Neural cell (in vitro differentiated cells): ENCODE measurements around the gene GOLGA5. TPM values are rescaled to one million over a fixed set of nuclear protein-coding genes. Genes with fewer than 3 reads are reported as not detected.

Experiments
- H2AFZ ChIP-seq: fragments of 200-600, 300-800 bp; sonication (generic), shearing (Covaris generic); 2 replicates; pipeline ENCODE4 v1.6.0; 2014; ENCODE audit warnings: low read depth, mild to moderate bottlenecking, antibody characterized with exemption, low read length, moderate library complexity
- H3F3A ChIP-seq: fragments of 200-600 bp; shearing (Covaris generic); 2 replicates; pipeline ENCODE4 v1.6.1; 2016; ENCODE audit warnings: mild to moderate bottlenecking, moderate library complexity, mixed read lengths, antibody characterized with exemption, low read length; ENCODE audit not compliant: insufficient read depth, poor library complexity, severe bottlenecking
- H3K27ac ChIP-seq: fragments of 200-600, 300-800 bp; sonication (generic), shearing (Covaris generic); 2 replicates; pipeline ENCODE4 v1.5.1; 2014; ENCODE audit warnings: mild to moderate bottlenecking, low read length, moderate library complexity
- H3K27me3 ChIP-seq: fragments of 300-800, 200-600 bp; sonication (generic), shearing (Covaris generic); 2 replicates; pipeline ENCODE4 v1.6.0; 2014; ENCODE audit warnings: mild to moderate bottlenecking, low read depth, low read length, moderate library complexity; ENCODE audit not compliant: insufficient read depth
- H3K36me3 ChIP-seq: fragments of 300-800, 200-600 bp; sonication (generic), shearing (Covaris generic); 2 replicates; pipeline ENCODE4 v1.5.1; 2014; ENCODE audit warnings: mild to moderate bottlenecking, antibody characterized with exemption, low read length, moderate library complexity; ENCODE audit not compliant: insufficient read depth
- H3K4me2 ChIP-seq: fragments of 300-800, 200-600 bp; sonication (generic), shearing (Covaris generic); 2 replicates; pipeline ENCODE4 v1.6.0; 2014; ENCODE audit warnings: mild to moderate bottlenecking, low read length
- H3K4me3 ChIP-seq: fragments of 300-800, 200-600 bp; sonication (generic), shearing (Covaris generic); 2 replicates; pipeline ENCODE4 v1.5.1; 2014; ENCODE audit warnings: mild to moderate bottlenecking, low read length, moderate library complexity
- H3K79me2 ChIP-seq: fragments of 200-600 bp; shearing (Covaris generic); replicated peaks from 2 replicates; pipeline ENCODE4 v1.6.0; 2014; ENCODE audit warnings: mild to moderate bottlenecking, low read length, moderate library complexity; ENCODE audit not compliant: insufficient read depth
- H3K9ac ChIP-seq: fragments of 300-800, 200-600 bp; sonication (generic), shearing (Covaris generic); 2 replicates; pipeline ENCODE4 v1.6.1; 2016; ENCODE audit warnings: mild to moderate bottlenecking, low read length, mixed read lengths
- H3K9me2 ChIP-seq: fragments of 200-600 bp; shearing (Covaris generic); 2 replicates; pipeline ENCODE4 v1.6.1; 2016; ENCODE audit warnings: mild to moderate bottlenecking, low read length, mixed read lengths; ENCODE audit not compliant: insufficient read depth
- H3K9me3 ChIP-seq: fragments of 200-600, 300-800 bp; sonication (generic), shearing (Covaris generic); 2 replicates; pipeline ENCODE4 v1.6.1; 2016; ENCODE audit warnings: mild to moderate bottlenecking, mixed run types, low read length, moderate library complexity, mixed read lengths
- H4K20me1 ChIP-seq: fragments of 200-600 bp; shearing (Covaris generic); 2 replicates; pipeline ENCODE4 v1.6.1; 2016; ENCODE audit warnings: mild to moderate bottlenecking, mixed run types; ENCODE audit not compliant: insufficient read depth
- EP300 ChIP-seq: fragments of 450-650 bp; conservative IDR thresholded peaks from 2 replicates; pipeline ENCODE4 v1.6.1; 2014; ENCODE audit warnings: antibody characterized with exemption, mild to moderate bottlenecking, moderate library complexity; ENCODE audit not compliant: poor library complexity, severe bottlenecking
- EZH2 ChIP-seq: fragments of 200-600, 300-800 bp; shearing (Covaris generic), sonication (generic); IDR thresholded peaks from 2 replicates; pipeline ENCODE4 v1.6.1; 2014; ENCODE audit warnings: antibody characterized with exemption, low read length, borderline replicate concordance, mild to moderate bottlenecking; ENCODE audit not compliant: insufficient read depth, poor library complexity, severe bottlenecking
- MXI1 ChIP-seq: fragments of 450-650 bp; conservative IDR thresholded peaks from 2 replicates; pipeline ENCODE4 v1.6.1; 2014; ENCODE audit warnings: antibody characterized with exemption, mild to moderate bottlenecking; ENCODE audit not compliant: poor library complexity, severe bottlenecking
- POLR2AphosphoS5 ChIP-seq: IDR thresholded peaks from 2 replicates; pipeline ENCODE4 v1.6.1; 2012
- RAD21 ChIP-seq: fragments of 450-650 bp; conservative IDR thresholded peaks from 2 replicates; pipeline ENCODE4 v1.6.1; 2014; ENCODE audit warnings: antibody characterized with exemption, mild to moderate bottlenecking, moderate library complexity
- SMC3 ChIP-seq: fragments of 450-650 bp; conservative IDR thresholded peaks from 2 replicates; pipeline ENCODE4 v1.6.1; 2014; ENCODE audit warnings: antibody characterized with exemption, mild to moderate bottlenecking, moderate library complexity; ENCODE audit not compliant: poor library complexity
- TAF1 ChIP-seq: IDR thresholded peaks from 2 replicates; pipeline ENCODE4 v1.6.1; 2012; ENCODE audit warnings: low read depth
- polyA plus RNA-seq: library from polyadenylated mRNA; depleted of rRNA; stranded (reverse); fragments of >200 nt; gene quantifications from 2 replicates; pipeline ENCODE4 v1.2.3, GENCODE V29; 2014
- TF ChIP-seq, protein P1 (sequence below): IDR thresholded peaks from 2 replicates; pipeline ENCODE4 v1.6.1; 2012; ENCODE audit warnings: borderline replicate concordance
- TF ChIP-seq, protein P2 (sequence below): fragments of 450-650 bp; IDR thresholded peaks from 2 replicates; pipeline ENCODE4 v1.5.1; 2014; ENCODE audit warnings: antibody characterized with exemption, mild to moderate bottlenecking, moderate library complexity; ENCODE audit not compliant: poor library complexity, severe bottlenecking

GOLGA5 gene
- polyA plus RNA-seq, 1 donor from 2014 or later, result 35.7 TPM

DNA sequence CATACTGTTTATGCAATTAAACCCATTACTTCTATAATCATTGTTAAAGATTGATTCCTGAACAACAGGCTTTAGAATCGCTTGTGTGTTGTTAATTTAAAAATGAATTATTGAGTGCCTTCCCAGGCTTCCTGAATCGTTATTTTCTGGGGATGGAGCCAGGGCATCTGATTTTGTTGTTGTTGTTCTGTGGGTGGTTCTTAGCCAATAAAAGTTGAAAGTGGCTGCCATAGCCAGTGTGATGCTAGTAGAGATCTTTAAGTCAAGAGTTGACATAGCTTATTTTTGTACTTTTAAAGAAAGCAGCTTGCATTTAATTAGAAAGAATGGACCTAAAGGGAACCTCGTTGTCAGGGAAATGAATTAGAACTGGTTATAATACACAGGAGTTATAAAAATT lies 6.4 kb downstream of the GOLGA5 start:
- Histone ChIP-seq H3K9me2 (no peaks in the 10 kb centered on the region), H2AFZ (no peak overlapping the region), H3K9ac (no peak overlapping the region), H3F3A (no peaks in the 10 kb centered on the region), H3K36me3 (no peaks in the 10 kb centered on the region), H3K27ac (no peak overlapping the region), H3K9me3 (no peaks in the 10 kb centered on the region), H3K27me3 (no peaks in the 10 kb centered on the region), H3K79me2 (peaks cover 36% of the 10 kb centered on the region), H3K4me3 (peak overlapping the region; percentile 44), H4K20me1 (no peaks in the 10 kb centered on the region), H3K4me2 (no peak overlapping the region)
- no peak for TF ChIP-seq EZH2
- TF ChIP-seq, protein P1, sequence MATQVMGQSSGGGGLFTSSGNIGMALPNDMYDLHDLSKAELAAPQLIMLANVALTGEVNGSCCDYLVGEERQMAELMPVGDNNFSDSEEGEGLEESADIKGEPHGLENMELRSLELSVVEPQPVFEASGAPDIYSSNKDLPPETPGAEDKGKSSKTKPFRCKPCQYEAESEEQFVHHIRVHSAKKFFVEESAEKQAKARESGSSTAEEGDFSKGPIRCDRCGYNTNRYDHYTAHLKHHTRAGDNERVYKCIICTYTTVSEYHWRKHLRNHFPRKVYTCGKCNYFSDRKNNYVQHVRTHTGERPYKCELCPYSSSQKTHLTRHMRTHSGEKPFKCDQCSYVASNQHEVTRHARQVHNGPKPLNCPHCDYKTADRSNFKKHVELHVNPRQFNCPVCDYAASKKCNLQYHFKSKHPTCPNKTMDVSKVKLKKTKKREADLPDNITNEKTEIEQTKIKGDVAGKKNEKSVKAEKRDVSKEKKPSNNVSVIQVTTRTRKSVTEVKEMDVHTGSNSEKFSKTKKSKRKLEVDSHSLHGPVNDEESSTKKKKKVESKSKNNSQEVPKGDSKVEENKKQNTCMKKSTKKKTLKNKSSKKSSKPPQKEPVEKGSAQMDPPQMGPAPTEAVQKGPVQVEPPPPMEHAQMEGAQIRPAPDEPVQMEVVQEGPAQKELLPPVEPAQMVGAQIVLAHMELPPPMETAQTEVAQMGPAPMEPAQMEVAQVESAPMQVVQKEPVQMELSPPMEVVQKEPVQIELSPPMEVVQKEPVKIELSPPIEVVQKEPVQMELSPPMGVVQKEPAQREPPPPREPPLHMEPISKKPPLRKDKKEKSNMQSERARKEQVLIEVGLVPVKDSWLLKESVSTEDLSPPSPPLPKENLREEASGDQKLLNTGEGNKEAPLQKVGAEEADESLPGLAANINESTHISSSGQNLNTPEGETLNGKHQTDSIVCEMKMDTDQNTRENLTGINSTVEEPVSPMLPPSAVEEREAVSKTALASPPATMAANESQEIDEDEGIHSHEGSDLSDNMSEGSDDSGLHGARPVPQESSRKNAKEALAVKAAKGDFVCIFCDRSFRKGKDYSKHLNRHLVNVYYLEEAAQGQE, result no peak

- TF ChIP-seq EZH2 (no peak), TAF1 (no peak), POLR2AphosphoS5 (no peak), SMC3 (no peak), MXI1 (no peak), EP300 (no peak), RAD21 (no peak)
- TF ChIP-seq, protein P2, sequence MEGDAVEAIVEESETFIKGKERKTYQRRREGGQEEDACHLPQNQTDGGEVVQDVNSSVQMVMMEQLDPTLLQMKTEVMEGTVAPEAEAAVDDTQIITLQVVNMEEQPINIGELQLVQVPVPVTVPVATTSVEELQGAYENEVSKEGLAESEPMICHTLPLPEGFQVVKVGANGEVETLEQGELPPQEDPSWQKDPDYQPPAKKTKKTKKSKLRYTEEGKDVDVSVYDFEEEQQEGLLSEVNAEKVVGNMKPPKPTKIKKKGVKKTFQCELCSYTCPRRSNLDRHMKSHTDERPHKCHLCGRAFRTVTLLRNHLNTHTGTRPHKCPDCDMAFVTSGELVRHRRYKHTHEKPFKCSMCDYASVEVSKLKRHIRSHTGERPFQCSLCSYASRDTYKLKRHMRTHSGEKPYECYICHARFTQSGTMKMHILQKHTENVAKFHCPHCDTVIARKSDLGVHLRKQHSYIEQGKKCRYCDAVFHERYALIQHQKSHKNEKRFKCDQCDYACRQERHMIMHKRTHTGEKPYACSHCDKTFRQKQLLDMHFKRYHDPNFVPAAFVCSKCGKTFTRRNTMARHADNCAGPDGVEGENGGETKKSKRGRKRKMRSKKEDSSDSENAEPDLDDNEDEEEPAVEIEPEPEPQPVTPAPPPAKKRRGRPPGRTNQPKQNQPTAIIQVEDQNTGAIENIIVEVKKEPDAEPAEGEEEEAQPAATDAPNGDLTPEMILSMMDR, result no peak
- TF ChIP-seq, protein P1, result no peak
- no peaks in the 10 kb centered on the region for H3K9me2 ChIP-seq
- H2AFZ ChIP-seq, result no peak overlapping the region
- H3K27me3 ChIP-seq, result no peaks in the 10 kb centered on the region
- H3K9me3 ChIP-seq, result no peaks in the 10 kb centered on the region
- no peaks in the 10 kb centered on the region for H3F3A ChIP-seq
- H3K9ac ChIP-seq, result no peak overlapping the region
- no peak overlapping the region for H3K27ac ChIP-seq
- H3K4me3 ChIP-seq, result peak overlapping the region; percentile 44
- no peaks in the 10 kb centered on the region for H3K36me3 ChIP-seq
- H4K20me1 ChIP-seq, result no peaks in the 10 kb centered on the region
- no peak overlapping the region for H3K4me2 ChIP-seq
- peaks cover 36% of the 10 kb centered on the region for H3K79me2 ChIP-seq
Measured at GRCh38 chr14:92801917-92802316, 7.8 kb downstream of the GOLGA5 start.
